ENCODE data around the gene PHLDA2.

Gene PHLDA2

DNA sequence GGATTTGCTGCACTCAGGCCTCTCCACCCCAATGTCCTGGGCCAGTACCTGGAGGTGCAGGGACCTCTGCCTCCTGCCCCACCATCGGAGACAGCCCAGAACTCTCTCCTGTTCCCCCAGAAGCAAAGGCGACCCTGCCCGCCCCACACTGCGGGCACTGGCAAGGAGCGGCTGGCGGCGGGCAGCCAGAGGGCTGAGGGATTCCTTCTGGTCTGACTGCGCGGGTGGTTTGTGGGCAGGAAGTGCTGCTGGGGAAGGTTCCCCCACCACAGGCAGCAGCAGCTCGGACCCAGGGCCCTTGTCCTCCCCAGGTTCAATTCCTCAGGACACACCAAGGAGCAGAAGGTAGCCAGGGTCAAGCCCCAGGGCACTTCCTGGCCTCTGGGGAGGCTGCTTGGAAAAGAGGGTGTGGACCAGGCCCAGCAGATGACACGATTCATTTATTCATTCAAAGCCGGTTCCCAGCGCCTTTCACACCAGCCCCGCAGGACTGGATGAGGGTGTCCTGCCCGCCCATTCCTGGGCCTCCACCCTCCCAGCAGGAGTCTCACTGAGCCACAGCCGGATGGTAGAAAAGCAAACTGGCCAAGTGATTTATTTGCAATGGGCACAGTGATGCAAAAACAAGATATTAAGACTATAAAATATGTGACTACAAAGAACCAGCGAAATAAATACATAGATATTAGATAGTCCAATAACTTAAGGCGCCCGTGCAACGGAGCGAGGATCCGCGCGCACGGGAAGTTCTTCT lies 1.2 kb downstream of the PHLDA2 start:
- no peak for DNase-seq

DNA sequence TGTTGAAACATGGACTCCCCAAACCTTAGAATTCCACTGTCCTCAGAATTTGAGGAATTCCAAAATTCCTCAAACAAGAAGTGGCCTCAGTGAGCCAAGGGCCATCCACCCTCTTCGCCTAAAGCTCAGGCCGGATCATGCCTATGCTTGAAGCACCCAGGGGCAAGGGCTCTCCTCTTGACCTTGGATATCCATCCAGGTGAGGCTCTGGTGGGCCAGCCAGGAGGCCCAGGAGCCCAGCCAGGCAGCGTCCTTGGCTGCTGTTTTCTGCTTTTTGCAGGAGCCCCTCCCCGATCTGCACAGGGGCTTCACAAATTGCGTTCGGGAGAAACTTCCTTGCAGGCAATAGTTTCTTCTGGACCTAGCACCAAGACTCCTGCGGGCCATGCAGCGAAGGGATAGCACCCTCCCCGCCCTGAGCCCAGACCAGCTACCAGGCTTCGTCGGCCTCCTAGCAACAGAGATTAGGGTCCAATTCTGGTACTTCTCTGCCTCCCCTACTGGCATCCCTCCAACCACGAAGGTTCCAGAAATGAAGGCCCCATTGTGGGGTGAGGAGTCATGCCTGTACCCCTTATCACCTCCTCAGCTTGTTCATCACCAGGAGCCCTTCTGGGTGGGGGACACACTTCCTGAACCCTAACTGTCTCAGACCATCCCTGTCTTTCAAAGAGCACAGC lies 2.0 kb downstream of the PHLDA2 start:
- DNase-seq = no peak

DNA sequence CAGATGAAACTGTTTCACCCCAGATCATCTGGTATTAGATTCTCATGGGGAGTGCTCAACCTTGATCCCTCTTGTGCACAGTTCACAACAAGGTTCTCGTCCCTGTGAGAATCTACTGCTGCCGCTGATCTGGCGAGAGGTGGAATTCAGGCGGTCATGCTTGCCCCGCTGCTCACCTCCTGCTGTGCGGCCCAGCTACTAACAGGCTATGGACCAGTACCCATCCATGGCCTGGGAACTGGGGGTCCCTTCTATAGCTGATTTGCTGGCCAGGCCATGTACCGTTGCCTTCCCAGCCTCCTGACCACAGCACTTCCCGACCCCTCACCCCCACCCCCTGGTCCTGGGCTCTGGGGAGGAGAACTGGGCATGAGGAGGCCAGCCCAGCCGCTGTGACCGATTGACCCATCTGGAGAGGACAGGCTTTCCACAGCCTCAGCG lies 2.6 kb downstream of the PHLDA2 start:
- DNase-seq = no peak

DNA sequence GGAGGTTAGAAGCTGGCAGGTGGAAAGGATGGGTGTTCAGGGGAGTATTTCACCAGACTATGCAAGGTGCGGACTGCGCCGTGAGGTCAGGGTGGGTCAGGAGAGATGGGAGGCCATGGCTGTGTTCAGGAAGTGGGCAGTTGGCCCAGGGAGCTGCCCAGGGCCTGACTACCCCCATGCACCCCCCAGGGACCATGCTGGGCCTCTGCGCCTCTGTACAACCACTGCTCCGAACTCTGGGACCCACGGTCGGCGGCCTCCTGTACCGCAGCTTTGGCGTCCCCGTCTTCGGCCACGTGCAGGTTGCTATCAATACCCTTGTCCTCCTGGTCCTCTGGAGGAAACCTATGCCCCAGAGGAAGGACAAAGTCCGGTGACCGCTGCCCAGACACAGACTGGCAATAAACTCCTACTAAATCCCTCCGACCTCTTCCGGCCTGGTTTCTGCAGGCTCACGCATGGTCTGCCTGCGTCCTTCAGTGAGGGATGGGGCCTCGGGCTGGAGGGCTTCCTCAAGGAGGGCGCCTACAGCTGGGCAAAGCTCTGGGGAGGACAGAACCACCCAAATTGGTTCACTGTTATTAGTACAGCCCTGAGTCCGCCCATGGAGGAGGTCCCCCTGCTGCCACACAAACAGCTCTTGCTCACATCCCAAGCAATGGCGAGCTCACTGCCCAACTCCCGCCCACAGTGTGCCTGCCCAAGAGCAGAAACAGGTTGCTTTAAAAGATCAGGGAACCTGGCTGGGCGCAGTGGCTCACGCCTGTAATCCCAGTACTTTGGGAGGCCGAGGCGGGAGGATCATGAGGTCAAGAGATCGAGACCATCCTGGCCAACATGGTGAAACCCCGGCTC lies 4.2 kb downstream of the PHLDA2 start:
- DNase-seq = no peak

DNA sequence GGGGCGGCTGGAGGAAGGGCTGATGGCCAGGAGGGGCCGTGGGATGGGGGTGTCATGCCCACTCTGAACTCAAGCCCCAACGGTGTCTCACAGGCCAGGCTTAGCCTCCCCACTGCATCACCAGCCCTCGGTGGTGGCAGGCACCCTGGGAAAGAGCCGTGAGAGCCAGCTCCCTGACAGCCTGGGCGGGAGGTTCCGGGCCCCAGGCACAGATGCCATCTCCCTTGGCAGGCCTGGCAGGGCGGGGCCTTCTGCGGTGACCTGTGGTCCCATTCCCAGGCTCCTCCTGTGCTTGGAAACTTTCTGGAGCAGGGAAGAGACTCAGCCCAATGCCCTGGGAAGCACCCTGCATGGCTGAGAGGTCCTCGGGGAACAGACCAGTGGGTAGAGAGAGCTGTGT lies 4.8 kb downstream of the PHLDA2 start:
- DNase-seq = no peak

DNA sequence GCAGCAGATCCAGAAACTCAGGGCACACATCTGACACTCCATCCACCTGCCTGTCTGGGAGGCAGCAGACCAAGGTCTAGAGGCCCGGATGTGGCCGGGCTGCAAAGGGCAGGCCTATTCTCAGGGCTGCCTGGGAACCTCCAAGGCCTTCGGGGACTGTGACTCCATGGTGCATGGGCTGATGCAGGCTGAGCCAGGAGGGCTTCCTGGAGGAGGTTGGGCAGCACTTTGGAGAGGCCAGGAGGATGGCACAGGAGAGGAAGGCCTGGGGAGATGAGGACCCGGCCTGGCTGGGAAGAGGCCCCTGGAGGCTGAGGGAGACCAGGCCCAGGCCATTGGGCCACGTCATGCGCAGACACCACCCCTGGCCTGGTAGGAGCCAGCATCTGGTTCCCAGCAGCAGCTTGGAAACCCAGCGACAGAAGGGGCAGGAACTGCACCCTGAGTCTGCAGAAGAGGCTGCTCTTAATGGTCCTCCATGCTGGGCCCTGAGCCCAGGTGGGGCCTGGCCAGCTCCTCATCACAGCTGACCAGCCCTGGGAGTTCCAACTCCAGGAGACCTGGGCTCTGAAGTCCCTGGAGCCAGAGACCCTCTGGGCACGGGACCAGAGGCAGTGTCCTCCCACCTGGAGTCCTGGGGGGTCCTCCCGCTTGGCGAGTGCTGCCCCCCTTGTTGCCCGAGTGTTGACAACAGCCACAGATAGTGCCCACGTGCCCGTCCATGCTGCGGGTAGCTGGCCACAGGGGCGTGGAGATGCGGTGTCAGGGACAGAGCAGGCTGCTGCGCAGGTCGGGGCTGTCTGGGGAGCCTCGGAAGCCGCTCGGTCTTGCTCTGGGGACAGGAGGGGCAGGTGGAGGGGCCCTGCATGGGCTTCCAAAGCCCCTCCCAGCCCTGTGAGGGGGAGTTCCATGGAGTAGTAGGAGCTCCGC lies 5.5 kb downstream of the PHLDA2 start:
- no peak for DNase-seq

DNA sequence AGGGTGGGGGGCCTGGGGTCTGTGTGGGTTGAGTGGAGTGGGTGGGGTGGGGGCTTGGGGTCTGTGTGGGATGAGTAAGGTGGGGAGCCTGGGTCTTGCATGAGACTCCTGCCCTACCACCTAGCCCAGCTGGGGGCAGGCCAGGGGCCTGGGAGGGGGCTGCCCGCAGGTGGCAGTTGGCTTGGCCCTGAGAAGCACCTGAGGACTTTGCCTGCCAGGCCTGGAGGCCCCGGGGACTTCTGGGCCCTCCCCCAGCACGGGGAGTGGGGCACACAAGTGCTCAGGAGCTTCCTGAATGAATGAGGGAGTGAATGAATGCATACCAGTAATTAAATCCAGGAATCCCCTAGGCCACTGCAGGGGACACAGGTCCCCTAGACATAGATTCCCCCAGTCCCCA lies 6.6 kb downstream of the PHLDA2 start:
- no peak for DNase-seq

DNA sequence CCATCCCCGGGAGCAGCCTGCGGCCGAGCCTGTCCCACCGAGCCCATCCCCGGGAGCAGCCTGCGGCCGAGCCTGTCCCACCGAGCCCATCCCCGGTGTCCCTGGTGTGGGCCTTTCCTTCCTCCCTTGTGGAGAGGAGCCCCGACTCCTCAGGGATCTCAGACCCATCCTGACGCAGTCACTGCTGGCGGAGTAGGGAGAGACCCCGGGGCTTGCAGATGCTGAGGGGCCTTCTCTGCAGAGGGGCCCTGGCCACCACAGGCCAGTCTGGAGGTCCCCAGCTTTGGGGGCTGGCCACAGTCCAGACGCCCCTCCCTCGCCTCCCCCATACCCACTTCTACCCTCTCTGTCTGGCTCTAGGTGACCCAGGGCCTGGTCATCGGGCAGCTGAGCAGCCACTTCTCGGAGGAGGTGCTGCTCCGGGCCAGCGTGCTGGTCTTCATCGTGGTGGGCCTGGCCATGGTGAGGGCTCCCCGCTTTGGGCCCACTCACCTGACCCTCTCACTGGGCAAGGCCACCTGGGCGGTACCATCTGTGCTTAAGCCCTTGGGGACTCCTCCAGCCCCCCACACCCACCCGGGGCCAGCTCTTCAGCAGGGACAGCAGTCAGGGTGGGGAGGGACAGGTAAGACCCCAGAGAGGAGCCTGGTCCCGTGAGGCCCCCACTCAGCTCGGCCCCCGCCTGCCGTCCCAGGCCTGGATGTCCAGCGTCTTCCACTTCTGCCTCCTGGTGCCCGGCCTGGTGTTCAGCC lies 7.3 kb downstream of the PHLDA2 start:
- DNase-seq = no peak

DNA sequence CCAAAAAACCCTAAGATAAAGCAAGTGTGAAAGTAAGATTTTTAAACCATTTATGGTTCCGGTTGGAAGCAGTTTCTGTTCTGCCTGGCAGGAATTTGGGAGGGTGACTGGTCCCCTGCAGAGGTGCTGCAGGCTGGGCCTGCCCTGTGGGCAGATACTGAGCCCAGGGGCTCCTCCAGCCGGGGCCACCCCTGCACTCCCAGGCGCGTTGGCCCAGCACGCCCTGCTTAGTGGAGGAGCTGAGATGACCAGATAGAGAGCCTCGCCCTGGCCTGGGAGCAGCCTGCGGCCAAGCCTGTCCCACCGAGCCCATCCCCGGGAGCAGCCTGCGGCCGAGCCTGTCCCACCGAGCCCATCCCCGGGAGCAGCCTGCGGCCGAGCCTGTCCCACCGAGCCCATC lies 8.0 kb downstream of the PHLDA2 start:
- DNase-seq = no peak

DNA sequence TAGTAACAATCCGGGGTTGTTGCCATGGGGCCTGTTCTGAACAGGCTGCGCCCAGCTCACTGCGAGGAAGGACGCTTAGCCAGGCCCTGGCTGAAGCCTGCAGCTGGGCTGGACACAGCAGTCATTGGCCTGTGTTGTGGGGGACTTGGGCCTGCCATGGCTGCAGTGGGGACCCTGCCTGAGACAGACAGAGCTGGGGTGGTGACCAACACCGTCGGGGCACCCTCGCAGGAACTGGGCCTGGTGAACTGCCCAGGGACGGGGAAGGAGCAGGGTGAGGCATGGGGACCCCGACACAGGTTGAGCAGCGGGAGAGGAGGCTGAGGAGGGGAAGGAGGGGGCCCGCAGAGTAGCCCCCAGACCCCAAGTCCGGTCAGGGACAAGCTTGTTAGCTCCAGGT lies 8.9 kb downstream of the PHLDA2 start:
- no peak for DNase-seq

DNA sequence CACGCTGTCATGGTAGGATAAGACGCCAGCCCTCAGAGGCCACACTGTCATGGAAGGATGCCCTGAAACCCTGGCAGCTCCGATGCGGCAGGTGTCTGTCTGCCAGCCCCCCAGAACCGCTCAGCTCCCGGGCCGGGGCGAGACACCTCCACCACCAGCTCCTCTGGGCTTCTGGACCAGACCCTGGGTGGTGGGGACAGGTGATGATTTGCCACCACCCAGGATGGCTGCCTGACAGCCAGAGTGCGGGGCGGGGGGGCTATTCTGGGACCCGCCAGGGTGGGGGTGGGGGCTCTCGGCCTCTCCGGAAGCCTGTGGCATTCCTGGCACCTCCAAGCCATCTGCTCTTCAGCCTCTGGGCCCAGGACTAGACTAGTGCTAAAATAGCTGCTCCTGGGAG lies 9.4 kb downstream of the PHLDA2 start:
- no peak for DNase-seq

DNA sequence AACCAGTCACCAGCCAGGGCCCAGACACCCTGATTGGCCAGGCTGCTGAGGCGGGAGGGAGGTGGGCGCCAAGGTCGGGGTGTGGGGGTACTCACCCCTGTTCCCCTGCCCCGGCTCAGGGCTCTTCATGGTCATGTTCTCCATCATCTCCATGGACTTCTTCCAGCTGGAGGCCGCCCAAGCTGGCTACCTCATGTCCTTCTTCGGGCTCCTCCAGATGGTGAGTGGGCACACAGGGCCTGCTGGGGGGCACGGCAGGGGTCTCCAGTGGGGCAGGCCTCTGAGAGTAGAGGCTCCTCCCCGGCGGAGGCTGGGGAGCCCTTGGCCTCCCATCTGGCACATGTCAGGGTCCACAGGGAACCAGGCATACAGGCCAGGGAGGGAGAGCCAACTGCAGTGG lies 10.0 kb downstream of the PHLDA2 start:
- DNase-seq = no peak

DNA sequence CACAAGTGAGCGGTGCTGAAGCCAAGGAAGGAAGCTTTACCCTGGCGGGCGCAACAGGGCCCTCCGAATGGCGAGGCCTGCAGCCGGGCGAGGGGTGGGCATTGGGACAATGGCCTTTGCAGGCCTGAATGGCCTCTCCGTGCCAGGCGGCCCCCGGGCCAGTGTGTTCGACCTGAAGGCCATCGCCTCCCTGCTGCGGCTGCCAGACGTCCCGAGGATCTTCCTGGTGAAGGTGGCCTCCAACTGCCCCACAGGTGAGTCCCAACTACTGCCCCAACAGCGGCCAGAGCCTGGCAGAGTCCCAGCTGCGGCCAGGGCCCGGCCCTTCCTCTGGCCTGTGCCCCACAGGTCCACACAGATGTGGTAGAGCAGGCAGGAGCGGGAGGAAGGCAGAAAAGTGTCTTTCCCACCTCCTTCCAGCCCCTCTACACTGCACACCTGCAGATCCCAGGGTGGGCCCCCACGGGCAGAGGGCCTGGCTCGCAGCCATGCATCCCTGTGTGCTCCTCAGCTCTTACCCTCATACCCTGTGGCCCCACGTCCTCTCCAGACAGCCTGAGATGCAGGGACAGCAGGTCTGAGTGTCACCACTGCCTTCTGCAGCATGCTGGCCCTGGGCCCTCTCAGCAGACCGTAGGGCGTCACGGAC lies 11.3 kb downstream of the PHLDA2 start:
- no peak for DNase-seq

DNA sequence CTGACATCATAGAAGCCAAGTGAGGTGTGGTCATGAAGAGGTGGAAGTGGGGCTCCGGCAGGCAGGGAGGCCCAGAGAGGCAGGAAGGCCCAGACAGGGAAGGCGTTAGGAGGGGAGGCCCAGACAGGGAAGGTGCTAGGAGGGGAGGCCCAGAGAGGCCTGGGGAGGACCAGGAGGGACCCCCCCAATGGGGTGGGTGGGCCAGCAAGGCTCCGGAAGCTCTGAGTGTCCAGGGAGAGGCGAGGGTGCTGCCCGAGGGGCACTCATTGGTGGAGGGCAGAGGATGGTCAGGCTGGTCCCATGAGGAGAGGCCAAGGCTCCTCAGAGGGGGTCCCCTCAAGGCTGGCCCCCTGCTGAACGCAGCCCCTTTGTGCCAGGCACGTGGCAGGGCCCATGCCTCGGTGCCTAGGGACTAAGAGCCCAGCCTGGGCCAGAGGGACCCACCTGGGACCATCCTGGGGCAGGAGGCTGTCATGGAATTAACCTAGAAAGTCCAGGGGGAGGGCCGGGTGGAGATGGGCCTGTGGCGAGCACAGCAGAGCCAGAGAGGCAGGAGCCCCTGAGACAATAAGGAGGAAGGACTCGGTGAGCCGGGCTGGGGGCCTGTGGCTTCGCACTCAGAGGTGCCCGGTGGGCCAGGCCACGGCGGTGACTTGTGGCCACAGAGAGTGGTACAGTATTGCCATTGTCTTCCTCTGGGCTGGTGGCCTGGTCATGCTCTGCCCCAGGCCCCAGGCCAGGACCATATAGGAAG lies 12.2 kb downstream of the PHLDA2 start:
- no peak for DNase-seq

DNA sequence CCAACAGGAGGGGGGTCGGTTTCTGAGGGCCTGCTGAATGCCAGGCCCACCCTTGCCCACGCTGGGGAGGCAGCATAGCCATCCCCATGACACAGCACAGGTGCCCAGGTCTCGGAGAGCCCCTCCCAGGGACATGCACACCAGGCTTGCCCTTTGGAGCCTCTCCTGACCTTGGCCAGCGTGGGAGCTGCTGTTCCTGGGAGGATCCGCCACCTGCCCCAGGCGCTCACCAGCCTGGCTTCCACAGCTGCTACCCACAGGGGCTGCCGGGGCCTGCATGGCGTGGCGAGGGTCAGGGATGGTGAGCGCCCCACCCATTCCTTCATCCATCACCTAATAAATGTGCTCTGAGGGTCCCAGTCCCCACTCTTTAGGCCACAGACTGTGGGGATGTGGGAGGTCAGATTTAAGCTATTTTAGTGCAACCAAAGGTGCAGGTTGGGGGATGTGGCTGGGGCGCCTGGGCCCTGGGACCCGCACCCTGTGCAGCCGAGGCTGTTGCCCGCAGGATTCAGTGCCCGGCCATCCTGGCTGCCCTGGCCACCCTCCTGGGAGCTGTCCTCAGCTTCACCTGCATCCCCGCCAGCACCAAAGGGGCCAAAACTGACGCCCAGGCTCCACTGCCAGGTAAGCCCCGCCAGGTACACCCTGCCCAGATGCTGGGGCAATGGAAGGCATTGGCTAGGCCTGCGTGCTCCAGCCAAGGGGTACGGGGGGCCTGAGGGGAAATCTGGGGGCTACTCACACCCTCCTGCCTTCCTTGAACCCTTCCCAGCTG lies 12.9 kb downstream of the PHLDA2 start:
- DNase-seq = no peak

DNA sequence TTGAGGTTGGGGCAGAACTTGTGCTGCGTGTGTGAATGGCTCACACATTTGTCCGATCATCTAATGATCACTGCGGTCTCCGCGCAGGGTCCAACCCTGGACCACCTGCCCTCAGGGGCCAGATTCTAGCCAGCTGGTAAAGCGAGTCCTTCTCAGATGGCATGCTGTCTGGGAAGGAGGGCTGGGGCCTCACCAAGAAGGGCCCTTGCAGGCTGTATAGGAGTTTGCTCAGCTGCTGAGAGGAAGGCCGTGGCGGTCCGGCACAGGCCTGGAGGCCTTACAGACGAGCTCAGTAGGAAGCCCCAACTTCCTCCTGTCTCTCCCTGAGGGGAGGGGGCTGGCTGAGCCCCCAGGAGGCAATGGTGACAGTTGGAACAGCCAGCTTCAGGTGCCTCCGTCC lies 13.7 kb downstream of the PHLDA2 start:
- no peak for DNase-seq

DNA sequence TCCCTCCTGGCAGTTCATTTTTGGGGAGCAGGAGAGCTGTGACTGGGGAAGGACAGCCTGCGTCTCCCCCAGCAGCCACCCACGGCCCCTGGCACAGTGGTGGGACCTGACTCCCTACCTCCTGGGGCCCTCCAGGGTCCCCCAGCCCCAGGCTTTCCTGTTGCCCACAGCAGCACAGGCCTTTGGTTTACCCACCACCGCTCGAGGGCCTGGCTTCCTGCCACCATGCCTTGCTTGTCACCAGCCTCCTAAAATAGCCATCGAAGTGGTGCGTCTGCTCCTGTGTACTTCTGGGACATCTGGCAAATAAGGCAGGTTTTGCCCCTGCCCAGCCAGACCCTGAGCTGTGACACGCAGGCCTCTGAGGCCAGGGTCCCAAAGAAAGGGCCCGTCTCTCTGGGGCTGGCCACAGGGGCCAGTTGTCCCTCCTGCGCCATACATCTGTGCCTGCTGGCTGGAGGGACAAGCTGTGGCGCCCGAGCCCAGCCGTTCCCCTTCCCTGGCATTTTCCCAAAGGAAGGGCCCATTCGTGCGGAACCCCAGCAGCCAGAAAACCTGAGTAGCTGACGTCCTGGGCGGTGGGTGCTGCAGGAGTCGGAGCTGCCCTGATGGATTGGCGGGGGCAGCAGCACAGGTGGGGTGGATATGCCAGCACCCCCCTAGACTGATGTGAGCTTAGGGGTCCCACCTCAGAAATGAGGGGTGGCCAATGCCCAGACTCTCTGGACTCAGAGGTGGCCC lies 14.6 kb downstream of the PHLDA2 start:
- DNase-seq = no peak

DNA sequence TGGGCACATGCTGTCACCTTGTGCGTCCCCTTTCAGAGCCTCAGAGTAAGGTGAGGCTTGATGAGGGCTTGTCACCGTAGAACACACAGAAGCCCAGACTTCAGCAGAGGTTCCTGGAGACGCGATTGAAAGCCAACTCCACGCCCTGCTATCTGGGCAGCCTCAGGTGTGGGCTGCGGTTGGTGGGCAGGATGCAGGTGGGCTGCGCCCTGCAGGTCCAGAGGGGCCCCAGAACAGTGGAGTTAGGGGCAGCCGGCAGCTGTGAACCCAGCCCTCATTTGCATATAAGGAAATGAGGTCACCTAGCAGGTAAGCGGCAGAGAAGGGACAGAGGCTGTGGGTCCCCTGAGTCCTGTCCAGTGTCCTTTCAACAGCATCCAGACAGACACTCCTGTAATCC lies 15.4 kb downstream of the PHLDA2 start:
- no peak for DNase-seq

DNA sequence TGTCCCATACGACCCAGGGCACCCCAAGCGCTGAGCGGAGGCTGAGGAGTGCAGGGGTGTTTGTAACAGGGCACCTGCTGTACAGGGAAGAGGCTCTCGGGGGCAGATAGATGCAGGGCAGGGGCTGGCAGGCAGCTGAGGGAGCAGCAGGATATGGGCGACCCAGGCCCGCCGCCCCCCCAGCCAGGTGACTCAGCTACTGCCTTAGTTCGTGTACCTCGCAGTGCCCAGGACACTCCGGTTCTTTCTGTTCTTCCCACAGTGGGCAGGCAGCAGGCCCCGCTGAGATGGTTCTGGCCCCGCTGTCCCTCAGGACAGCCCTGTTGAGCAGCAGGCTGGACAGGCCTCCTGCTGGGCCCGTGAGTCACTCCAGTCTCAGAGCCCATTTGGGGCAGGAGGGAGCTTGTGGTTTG lies 16.2 kb downstream of the PHLDA2 start:
- no peak for DNase-seq

All from NCI-H146 (cell line).